ENCODE results near the gene SPEM3. TPM values are rescaled to one million over a fixed set of nuclear protein-coding genes. Genes with fewer than 3 reads are reported as not detected.

SPEM3 gene
- polyA plus RNA-seq, 1 donor: not detected

Other genes with a start within 250 kb of the SPEM3 start
- 5.7 TPM for gene ASGR1, start 249.5 kb upstream of the SPEM3 start, polyA plus RNA-seq
- 16.7 TPM for gene DLG4, start 209.0 kb upstream of the SPEM3 start, polyA plus RNA-seq
- 490 TPM for gene ACADVL, start 208.9 kb upstream of the SPEM3 start, polyA plus RNA-seq
- gene DVL2, start 194.3 kb upstream of the SPEM3 start, polyA plus RNA-seq: 44.5 TPM
- gene PHF23, start 189.4 kb upstream of the SPEM3 start, polyA plus RNA-seq: 45.4 TPM
- gene GABARAP, start 186.4 kb upstream of the SPEM3 start, polyA plus RNA-seq: 724 TPM
- gene CTDNEP1, start 177.1 kb upstream of the SPEM3 start, polyA plus RNA-seq: 124 TPM
- gene ELP5, start 176.6 kb upstream of the SPEM3 start, polyA plus RNA-seq: 45.8 TPM
- 250 TPM for gene CLDN7, start 166.4 kb upstream of the SPEM3 start, polyA plus RNA-seq
- 1.1 TPM for gene SLC2A4, start 147.1 kb upstream of the SPEM3 start, polyA plus RNA-seq
- 2.8 TPM for gene YBX2, start 134.2 kb upstream of the SPEM3 start, polyA plus RNA-seq
- 263 TPM for gene EIF5A, start 121.2 kb upstream of the SPEM3 start, polyA plus RNA-seq
- gene GPS2, start 113.5 kb upstream of the SPEM3 start, polyA plus RNA-seq: 53.0 TPM
- 28.7 TPM for gene NEURL4, start 99.5 kb upstream of the SPEM3 start, polyA plus RNA-seq
- 12.2 TPM for gene ACAP1, start 92.3 kb upstream of the SPEM3 start, polyA plus RNA-seq
- gene KCTD11, start 76.7 kb upstream of the SPEM3 start, polyA plus RNA-seq: 8.2 TPM
- 0.04 TPM for gene TMEM95, start 73.7 kb upstream of the SPEM3 start, polyA plus RNA-seq
- gene TNK1, start 47.8 kb upstream of the SPEM3 start, polyA plus RNA-seq: 7.4 TPM
- gene PLSCR3, start 34.3 kb upstream of the SPEM3 start, polyA plus RNA-seq: 16.9 TPM
- gene TMEM256, start 24.8 kb upstream of the SPEM3 start, polyA plus RNA-seq: 187 TPM
- 12.9 TPM for gene NLGN2, start 21.0 kb upstream of the SPEM3 start, polyA plus RNA-seq
- not detected for gene SPEM1, start 8.5 kb upstream of the SPEM3 start, polyA plus RNA-seq
- not detected for gene SPEM2, start 3.2 kb upstream of the SPEM3 start, polyA plus RNA-seq
- gene TMEM102, start 6.6 kb downstream of the SPEM3 start, polyA plus RNA-seq: 7.5 TPM
- 1.3 TPM for gene FGF11, start 10.7 kb downstream of the SPEM3 start, polyA plus RNA-seq
- 7.4 TPM for gene CHRNB1, start 16.2 kb downstream of the SPEM3 start, polyA plus RNA-seq
- 65.6 TPM for gene ZBTB4, start 50.8 kb downstream of the SPEM3 start, polyA plus RNA-seq
- 0.52 TPM for gene SLC35G6, start 52.6 kb downstream of the SPEM3 start, polyA plus RNA-seq
- gene POLR2A, start 55.5 kb downstream of the SPEM3 start, polyA plus RNA-seq: 98.7 TPM
- 32.7 TPM for gene TNFSF12, start 120.2 kb downstream of the SPEM3 start, polyA plus RNA-seq
- 23.4 TPM for gene TNFSF13, start 129.9 kb downstream of the SPEM3 start, polyA plus RNA-seq
- gene SENP3, start 133.1 kb downstream of the SPEM3 start, polyA plus RNA-seq: 47.7 TPM
- 512 TPM for gene CD68, start 150.8 kb downstream of the SPEM3 start, polyA plus RNA-seq
- gene MPDU1, start 155.0 kb downstream of the SPEM3 start, polyA plus RNA-seq: 105 TPM
- 2.0 TPM for gene SOX15, start 161.2 kb downstream of the SPEM3 start, polyA plus RNA-seq
- 28.2 TPM for gene FXR2, start 186.0 kb downstream of the SPEM3 start, polyA plus RNA-seq
- 327 TPM for gene SAT2, start 199.0 kb downstream of the SPEM3 start, polyA plus RNA-seq
- 23.6 TPM for gene SHBG, start 201.3 kb downstream of the SPEM3 start, polyA plus RNA-seq
- 4.8 TPM for gene ATP1B2, start 222.1 kb downstream of the SPEM3 start, polyA plus RNA-seq

Measured in large intestine (tissue), 1 donor.